K562 (cell line): Measurements from ENCODE around the gene SNX14. TPM values are rescaled to one million over a fixed set of nuclear protein-coding genes. Genes with fewer than 3 reads are reported as not detected.

ENCODE experiments used
- COPS2 ChIP-seq: fragments of 450-650 bp; conservative IDR thresholded peaks from 2 replicates; pipeline ENCODE4 v1.6.1; 2016; ENCODE audit warnings: mild to moderate bottlenecking, moderate library complexity
- CREB3L1 ChIP-seq: fragments of 450-650 bp; IDR thresholded peaks from 2 replicates; pipeline ENCODE4 v1.6.1; 2014; ENCODE audit warnings: low read depth, mild to moderate bottlenecking, moderate library complexity, borderline replicate concordance
- CXXC5 ChIP-seq: fragments of 250-450 bp; sonication (Bioruptor Pico); IDR thresholded peaks from 2 replicates; pipeline ENCODE4 v1.8.0; 2022; ENCODE audit warnings: inconsistent platforms, mild to moderate bottlenecking, moderate library complexity
- DMBX1 ChIP-seq: fragments of 250-450 bp; sonication (Bioruptor Pico); IDR thresholded peaks from 2 replicates; pipeline ENCODE4 v1.8.0; 2022; ENCODE audit warnings: inconsistent platforms, mild to moderate bottlenecking, moderate library complexity, borderline replicate concordance
- FIP1L1 ChIP-seq: fragments of 200-400 bp; formaldehyde crosslinking; IDR thresholded peaks from 2 replicates; pipeline ENCODE4 v1.6.1; 2018; ENCODE audit warnings: mild to moderate bottlenecking, low read depth, low read length; ENCODE audit not compliant: poor library complexity, severe bottlenecking
- FOS ChIP-seq: IDR thresholded peaks from 3 replicates; pipeline ENCODE4 v1.6.1; 2011; ENCODE audit not compliant: insufficient read length; ENCODE audit errors: extremely low read depth
- GABPB2 ChIP-seq: fragments of 250-450 bp; sonication (Bioruptor Pico); conservative IDR thresholded peaks from 2 replicates; pipeline ENCODE4 v1.5.1; 2021; ENCODE audit warnings: mild to moderate bottlenecking
- HDAC8 ChIP-seq: fragments of 450-650 bp; IDR thresholded peaks from 2 replicates; pipeline ENCODE4 v1.6.1; 2016; ENCODE audit warnings: mild to moderate bottlenecking, missing genetic modification characterization, moderate library complexity, missing compliant biosample characterization
- IFI16 ChIP-seq: fragments of 250-450 bp; sonication (Bioruptor Pico); IDR thresholded peaks from 2 replicates; pipeline ENCODE4 v2.1.2; 2022; ENCODE audit warnings: mild to moderate bottlenecking, inconsistent platforms
- MTA3 ChIP-seq: fragments of 450-650 bp; formaldehyde crosslinking; IDR thresholded peaks from 2 replicates; pipeline ENCODE4 v1.6.1; 2017; ENCODE audit warnings: mild to moderate bottlenecking, borderline replicate concordance
- PPARD ChIP-seq: fragments of 250-450 bp; sonication (Bioruptor Pico); IDR thresholded peaks from 2 replicates; pipeline ENCODE4 v1.8.0; 2022; ENCODE audit warnings: inconsistent platforms, mild to moderate bottlenecking, moderate library complexity
- PTTG1 ChIP-seq: fragments of 450-650 bp; IDR thresholded peaks from 2 replicates; pipeline ENCODE4 v1.6.1; 2016; ENCODE audit warnings: low read depth, mild to moderate bottlenecking, missing genetic modification characterization, missing compliant biosample characterization
- RBBP5 ChIP-seq: fragments of 200-600 bp; sonication (generic); IDR thresholded peaks from 2 replicates; pipeline ENCODE4 v1.6.1; 2012; ENCODE audit warnings: borderline replicate concordance, mild to moderate bottlenecking, low read length, control low read depth, inconsistent platforms; ENCODE audit not compliant: insufficient read depth, poor library complexity, severe bottlenecking
- SMAD2 ChIP-seq: fragments of 150-350 bp; IDR thresholded peaks from 2 replicates; pipeline ENCODE4 v1.6.1; 2014; ENCODE audit warnings: low read depth, mild to moderate bottlenecking, low read length
- TBP ChIP-seq: optimal IDR thresholded peaks from 2 replicates; pipeline ENCODE3; 2011; ENCODE audit warnings: low read depth, low read length, improper control_type of control experiment
- ZNF280A ChIP-seq: fragments of 450-650 bp; IDR thresholded peaks from 2 replicates; pipeline ENCODE4 v1.6.1; 2018; ENCODE audit warnings: mild to moderate bottlenecking, low read depth; ENCODE audit not compliant: partially characterized antibody
- ZNF551 ChIP-seq: fragments of 250-450 bp; sonication (Bioruptor Pico); IDR thresholded peaks from 2 replicates; pipeline ENCODE4 v1.5.0; 2021; ENCODE audit warnings: mild to moderate bottlenecking, moderate library complexity
- ZNF586 ChIP-seq: fragments of 450-650 bp; formaldehyde crosslinking; conservative IDR thresholded peaks from 2 replicates; pipeline ENCODE4 v1.4.0; 2020; ENCODE audit warnings: mild to moderate bottlenecking, moderate library complexity
- polyA plus RNA-seq, 8 experiments: library from polyadenylated mRNA; depleted of rRNA in 4 of 8; stranded (reverse) in 5 of 8; unstranded in 3 of 8; fragments of >200 nt; fragmentation: Nextera tagmentation in 2 of 8; fragmentation: Illumina TruSeq in 1 of 8; extraction: Ambion mirVana in 2 of 8; extraction: Trizol in 1 of 8; gene quantifications; 2 replicates each; pipeline versions ENCODE4 v1.2.1 to v1.2.3, GENCODE V29; 2011 to 2014; ENCODE audit warnings: inconsistent platforms in 1 of 8, missing spikeins in 1 of 8
- total RNA-seq, 7 experiments: library from RNA; depleted of rRNA in 6 of 7; stranded (reverse); fragments of >200 nt in 6 of 7; fragmentation: Illumina TruSeq in 2 of 7; extraction: Trizol in 2 of 7; gene quantifications; 2 replicates each; pipeline versions ENCODE4 v1.2.1 to v1.2.3, GENCODE V29; 2011 to 2021; ENCODE audit warnings: low replicate concordance in 1 of 7
- TF ChIP-seq, protein P1 (sequence below): fragments of 250-450 bp; sonication (Bioruptor Pico); IDR thresholded peaks from 2 replicates; pipeline ENCODE4 v1.5.0; 2021; ENCODE audit warnings: mild to moderate bottlenecking, moderate library complexity

Gene SNX14
- total and polyA plus RNA-seq, 9 of the 15 experiments (the other 6 are each of a cell fraction or from before 2014, with no cell fraction given): 46.5 to 140 (median 71.2) TPM

GRCh38 chr6:85593438-85594196, at the start of gene SNX14 (continued):
- TF ChIP-seq FOS (no peak), TBP (peak; percentile 69), SMAD2 (no peak), COPS2 (no peak), MTA3 (peak; percentile 78; the same call in 1 of the 2 replicates), ZNF280A (no peak), HDAC8 (tag) (no peak), IFI16 (no peak), CREB3L1 (peak; percentile 17; the same call in 1 of the 2 replicates), PPARD (CRISPR knock-in tag) (no peak), RBBP5 (peak; percentile 27), PTTG1 (tag) (no peak), CXXC5 (CRISPR knock-in tag) (peak; percentile 94), ZNF586 (CRISPR knock-in tag) (no peak), FIP1L1 (peak; percentile 19), GABPB2 (CRISPR knock-in tag) (no peak), DMBX1 (CRISPR knock-in tag) (no peak), ZNF551 (CRISPR knock-in tag) (no peak)
- TF ChIP-seq, protein P1, sequence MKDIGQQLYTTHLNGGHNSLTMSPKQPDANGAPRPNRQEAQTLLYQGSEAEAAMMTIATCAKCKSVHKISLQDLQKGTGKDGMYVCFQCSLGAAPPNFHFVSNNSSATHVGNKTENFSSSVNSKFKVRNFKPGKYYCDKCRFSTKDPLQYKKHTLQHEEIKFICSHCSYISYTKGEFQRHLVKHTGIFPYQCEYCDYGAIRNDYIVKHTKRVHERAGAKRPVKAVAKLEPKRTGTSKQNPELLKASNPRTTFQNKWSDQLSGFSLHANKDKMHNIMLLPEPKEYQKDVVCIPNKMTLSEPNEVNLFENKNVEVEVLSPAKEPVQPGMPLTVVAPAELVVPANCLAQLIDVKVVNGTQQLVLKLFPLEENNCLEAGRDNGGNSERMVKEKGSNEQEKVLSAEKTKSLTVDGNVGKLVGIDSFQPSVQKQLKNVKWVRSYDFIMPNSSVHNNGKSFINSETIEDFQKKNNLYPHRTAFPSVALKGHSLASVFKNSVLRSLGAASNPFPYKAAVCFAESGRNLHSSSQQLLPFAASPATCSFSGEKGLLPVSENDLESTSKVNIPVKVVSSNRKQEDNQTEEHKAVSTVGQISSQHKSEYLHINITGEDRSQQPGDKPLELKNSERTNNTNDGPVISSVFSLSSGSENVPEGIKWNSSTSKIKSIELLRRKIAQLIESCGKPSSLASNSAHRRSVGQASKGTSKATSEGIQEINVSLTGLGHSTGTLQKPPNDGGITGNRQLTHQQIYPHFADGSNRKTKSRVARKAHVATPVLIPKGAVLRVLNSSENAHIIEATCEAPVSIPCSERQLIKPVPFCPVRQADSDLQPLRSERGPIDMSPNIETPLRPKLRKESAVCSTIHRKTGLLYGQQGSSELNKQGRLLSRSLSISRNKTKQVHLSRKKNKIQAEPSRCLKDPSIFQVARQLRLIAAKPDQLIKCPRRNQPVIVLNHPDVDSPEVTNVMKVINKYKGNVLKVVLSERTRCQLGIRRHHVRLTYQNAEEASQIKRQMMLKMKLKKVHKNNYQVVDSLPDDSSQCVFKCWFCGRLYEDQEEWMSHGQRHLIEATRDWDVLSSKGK: no peak
